Measurements from ENCODE around the gene LMBR1. TPM values are rescaled to one million over a fixed set of nuclear protein-coding genes. Genes with fewer than 3 reads are reported as not detected.

The LMBR1 gene
- total RNA-seq, 1 donor from 2014 or later = 69.1 TPM

GRCh38 chr7:156842740-156843140 is 50.2 kb downstream of the LMBR1 start:
- no peaks in the 10 kb centered on the region for H3K4me1 Mint-ChIP-seq (ENCODE audit: unreplicated experiment)
- peaks cover 10% of the 10 kb centered on the region for H3K36me3 Mint-ChIP-seq
- no peak overlapping the region for H3K27ac Mint-ChIP-seq
- no peaks in the 10 kb centered on the region for H3K9me3 Mint-ChIP-seq
- H3K4me3 Mint-ChIP-seq = no peak overlapping the region
- no peak for TF ChIP-seq CTCF (conservative IDR thresholded peaks at IDR 0.05)
- DNase-seq (ENCODE audit: extremely low spot score, unreplicated experiment) = no peak
- H3K27me3 Mint-ChIP-seq = no peaks in the 10 kb centered on the region

- H3K36me3 Mint-ChIP-seq = peaks cover 10% of the 10 kb centered on the region
- H3K27ac Mint-ChIP-seq = no peak overlapping the region
- H3K4me1 Mint-ChIP-seq (ENCODE audit: unreplicated experiment) = no peaks in the 10 kb centered on the region
- DNase-seq (ENCODE audit: extremely low spot score, unreplicated experiment) = no peak
- no peaks in the 10 kb centered on the region for H3K27me3 Mint-ChIP-seq
- H3K9me3 Mint-ChIP-seq = no peaks in the 10 kb centered on the region
- TF ChIP-seq CTCF (conservative IDR thresholded peaks at IDR 0.05) = no peak
- no peak overlapping the region for H3K4me3 Mint-ChIP-seq
These were observed 50.7 kb downstream of the LMBR1 start for GRCh38 chr7:156842317-156842716.

- DNase-seq (ENCODE audit: extremely low spot score, unreplicated experiment) = no peak
- Mint-ChIP-seq H3K4me1 (ENCODE audit: unreplicated experiment) (no peaks in the 10 kb centered on the region), H3K36me3 (peaks cover 10% of the 10 kb centered on the region), H3K4me3 (no peak overlapping the region), H3K27ac (no peak overlapping the region), H3K27me3 (no peaks in the 10 kb centered on the region), H3K9me3 (no peaks in the 10 kb centered on the region)
- TF ChIP-seq CTCF (conservative IDR thresholded peaks at IDR 0.05) = no peak
These were observed 51.5 kb downstream of the LMBR1 start for GRCh38 chr7:156841497-156841896.

- TF ChIP-seq CTCF (conservative IDR thresholded peaks at IDR 0.05) = no peak
- no peaks in the 10 kb centered on the region for H3K4me1 Mint-ChIP-seq (ENCODE audit: unreplicated experiment)
- no peak overlapping the region for H3K27ac Mint-ChIP-seq
- H3K9me3 Mint-ChIP-seq = no peaks in the 10 kb centered on the region
- DNase-seq (ENCODE audit: extremely low spot score, unreplicated experiment) = no peak
- no peaks in the 10 kb centered on the region for H3K27me3 Mint-ChIP-seq
- no peak overlapping the region for H3K4me3 Mint-ChIP-seq
- H3K36me3 Mint-ChIP-seq = peaks cover 18% of the 10 kb centered on the region
These were observed 52.8 kb downstream of the LMBR1 start for GRCh38 chr7:156840134-156840533.

GRCh38 chr7:156836443-156836842 is 56.5 kb downstream of the LMBR1 start:
- H3K4me1 Mint-ChIP-seq (ENCODE audit: unreplicated experiment) = no peaks in the 10 kb centered on the region
- no peak for DNase-seq (ENCODE audit: extremely low spot score, unreplicated experiment)
- no peak overlapping the region for H3K4me3 Mint-ChIP-seq
- H3K27me3 Mint-ChIP-seq = no peaks in the 10 kb centered on the region
- no peak for TF ChIP-seq CTCF (conservative IDR thresholded peaks at IDR 0.05)
- no peak overlapping the region for H3K27ac Mint-ChIP-seq
- H3K36me3 Mint-ChIP-seq = peaks cover 23% of the 10 kb centered on the region
- H3K9me3 Mint-ChIP-seq = no peaks in the 10 kb centered on the region

- peaks cover 22% of the 10 kb centered on the region for H3K36me3 Mint-ChIP-seq
- no peak for DNase-seq (ENCODE audit: extremely low spot score, unreplicated experiment)
- no peak overlapping the region for H3K27ac Mint-ChIP-seq
- peaks cover 4% of the 10 kb centered on the region for H3K4me1 Mint-ChIP-seq (ENCODE audit: unreplicated experiment)
- TF ChIP-seq CTCF (conservative IDR thresholded peaks at IDR 0.05) = no peak
- no peaks in the 10 kb centered on the region for H3K9me3 Mint-ChIP-seq
- H3K4me3 Mint-ChIP-seq = no peak overlapping the region
- H3K27me3 Mint-ChIP-seq = no peaks in the 10 kb centered on the region
These were observed 58.5 kb downstream of the LMBR1 start for GRCh38 chr7:156834462-156834861.

Measured in type B pancreatic cell (in vitro differentiated cells).